ENCODE results near the gene HES6. TPM values are rescaled to one million over a fixed set of nuclear protein-coding genes. Genes with fewer than 3 reads are reported as not detected.

HES6 gene
- total and polyA plus RNA-seq, 10 of the 15 experiments (the other 5 are each of a cell fraction or from before 2014, with no cell fraction given): 0.11 to 1.7 (median 0.83) TPM

DNA sequence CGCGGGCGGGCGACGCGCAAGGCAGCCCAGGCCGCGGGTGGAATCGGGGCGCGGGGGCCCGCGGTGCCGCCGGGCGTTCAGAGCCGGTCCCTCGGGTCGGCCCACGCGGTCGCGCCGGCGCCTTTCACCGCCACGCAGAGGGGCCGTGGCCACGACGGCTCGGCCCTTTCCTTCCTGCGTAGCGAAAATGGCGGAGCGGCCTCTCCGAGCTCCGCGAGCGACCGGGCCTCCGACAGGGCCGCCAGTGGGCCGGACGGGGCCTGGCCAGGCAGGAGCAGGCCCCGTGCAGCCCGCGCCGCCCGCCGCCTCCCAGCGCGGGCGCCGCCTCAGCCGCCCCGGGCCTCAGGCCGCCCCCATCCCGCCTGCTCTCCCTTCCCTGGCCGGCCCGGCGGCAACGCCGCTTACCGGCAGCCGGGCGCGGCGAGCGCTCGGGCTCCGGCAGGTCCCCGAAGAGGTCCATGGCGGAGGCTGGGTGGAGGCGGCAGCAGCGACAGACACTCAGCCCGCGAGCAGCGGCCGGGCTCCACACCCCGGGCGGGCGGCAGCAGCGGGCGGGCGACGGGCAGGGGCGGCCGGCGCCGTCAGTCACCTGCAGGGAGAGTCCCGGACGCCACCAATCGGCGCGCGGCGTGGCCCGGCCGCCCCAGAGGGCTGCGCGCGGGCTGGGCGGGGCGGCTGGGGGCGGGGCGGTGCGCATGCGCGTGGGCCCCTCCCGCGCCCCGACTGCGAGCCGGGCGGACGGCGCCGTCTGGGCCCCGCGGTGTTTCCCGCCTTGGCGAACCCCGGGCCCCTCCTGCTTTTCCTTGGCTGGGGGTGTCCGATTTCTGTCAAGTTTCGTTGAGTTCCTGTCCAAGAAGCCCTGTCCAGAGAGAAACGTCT, 36.5 kb downstream of the HES6 start, which contains the start of gene ILKAP (continued):
- TF ChIP-seq PAX8 (IDR thresholded peaks at IDR 0.05) (no peak), YY1 (IDR thresholded peaks at IDR 0.05; ENCODE audit: low read depth, low read length) (peak; percentile 89), SP1 (IDR thresholded peaks at IDR 0.05; ENCODE audit: low read depth, low read length) (peak; percentile 28), NFIC (IDR thresholded peaks at IDR 0.05; ENCODE audit: low read depth, low read length) (no peak), SMAD5 (IDR thresholded peaks at IDR 0.05; ENCODE audit: low read depth) (no peak; the same call in 1 of the 2 replicates), POLR2A (IDR thresholded peaks at IDR 0.05; ENCODE audit: low read depth, low read length) (peak; percentile 91), SIN3A (IDR thresholded peaks at IDR 0.05; ENCODE audit: low read depth, low read length) (0 out of 2 replicates have a peak, but pooled peaks have one; percentile 31), FOXK2 (IDR thresholded peaks at IDR 0.05) (no peak), POU2F2 (IDR thresholded peaks at IDR 0.05; ENCODE audit: borderline replicate concordance, low read depth, low read length) (0 out of 3 replicates have a peak, but pooled peaks have one; percentile 11), ESRRA (IDR thresholded peaks at IDR 0.05; ENCODE audit: low read length) (no peak), ZNF217 (IDR thresholded peaks at IDR 0.05) (no peak), SMC3 (IDR thresholded peaks at IDR 0.05; ENCODE audit: borderline replicate concordance, low read length) (no peak)
- TF ChIP-seq, protein P1, sequence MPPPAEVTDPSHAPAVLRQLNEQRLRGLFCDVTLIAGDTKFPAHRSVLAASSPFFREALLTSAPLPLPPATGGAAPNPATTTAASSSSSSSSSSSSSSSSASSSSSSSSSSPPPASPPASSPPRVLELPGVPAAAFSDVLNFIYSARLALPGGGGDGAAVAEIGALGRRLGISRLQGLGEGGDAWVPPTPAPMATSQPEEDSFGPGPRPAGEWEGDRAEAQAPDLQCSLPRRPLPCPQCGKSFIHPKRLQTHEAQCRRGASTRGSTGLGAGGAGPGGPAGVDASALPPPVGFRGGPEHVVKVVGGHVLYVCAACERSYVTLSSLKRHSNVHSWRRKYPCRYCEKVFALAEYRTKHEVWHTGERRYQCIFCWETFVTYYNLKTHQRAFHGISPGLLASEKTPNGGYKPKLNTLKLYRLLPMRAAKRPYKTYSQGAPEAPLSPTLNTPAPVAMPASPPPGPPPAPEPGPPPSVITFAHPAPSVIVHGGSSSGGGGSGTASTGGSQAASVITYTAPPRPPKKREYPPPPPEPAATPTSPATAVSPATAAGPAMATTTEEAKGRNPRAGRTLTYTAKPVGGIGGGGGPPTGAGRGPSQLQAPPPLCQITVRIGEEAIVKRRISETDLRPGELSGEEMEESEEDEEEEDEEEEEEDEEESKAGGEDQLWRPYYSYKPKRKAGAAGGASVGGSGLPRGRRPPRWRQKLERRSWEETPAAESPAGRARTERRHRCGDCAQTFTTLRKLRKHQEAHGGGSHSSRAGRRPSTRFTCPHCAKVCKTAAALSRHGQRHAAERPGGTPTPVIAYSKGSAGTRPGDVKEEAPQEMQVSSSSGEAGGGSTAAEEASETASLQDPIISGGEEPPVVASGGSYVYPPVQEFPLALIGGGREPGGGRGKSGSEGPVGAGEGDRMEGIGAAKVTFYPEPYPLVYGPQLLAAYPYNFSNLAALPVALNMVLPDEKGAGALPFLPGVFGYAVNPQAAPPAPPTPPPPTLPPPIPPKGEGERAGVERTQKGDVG (CRISPR knock-in tag; IDR thresholded peaks at IDR 0.05): no peak
- TF ChIP-seq, protein P2, sequence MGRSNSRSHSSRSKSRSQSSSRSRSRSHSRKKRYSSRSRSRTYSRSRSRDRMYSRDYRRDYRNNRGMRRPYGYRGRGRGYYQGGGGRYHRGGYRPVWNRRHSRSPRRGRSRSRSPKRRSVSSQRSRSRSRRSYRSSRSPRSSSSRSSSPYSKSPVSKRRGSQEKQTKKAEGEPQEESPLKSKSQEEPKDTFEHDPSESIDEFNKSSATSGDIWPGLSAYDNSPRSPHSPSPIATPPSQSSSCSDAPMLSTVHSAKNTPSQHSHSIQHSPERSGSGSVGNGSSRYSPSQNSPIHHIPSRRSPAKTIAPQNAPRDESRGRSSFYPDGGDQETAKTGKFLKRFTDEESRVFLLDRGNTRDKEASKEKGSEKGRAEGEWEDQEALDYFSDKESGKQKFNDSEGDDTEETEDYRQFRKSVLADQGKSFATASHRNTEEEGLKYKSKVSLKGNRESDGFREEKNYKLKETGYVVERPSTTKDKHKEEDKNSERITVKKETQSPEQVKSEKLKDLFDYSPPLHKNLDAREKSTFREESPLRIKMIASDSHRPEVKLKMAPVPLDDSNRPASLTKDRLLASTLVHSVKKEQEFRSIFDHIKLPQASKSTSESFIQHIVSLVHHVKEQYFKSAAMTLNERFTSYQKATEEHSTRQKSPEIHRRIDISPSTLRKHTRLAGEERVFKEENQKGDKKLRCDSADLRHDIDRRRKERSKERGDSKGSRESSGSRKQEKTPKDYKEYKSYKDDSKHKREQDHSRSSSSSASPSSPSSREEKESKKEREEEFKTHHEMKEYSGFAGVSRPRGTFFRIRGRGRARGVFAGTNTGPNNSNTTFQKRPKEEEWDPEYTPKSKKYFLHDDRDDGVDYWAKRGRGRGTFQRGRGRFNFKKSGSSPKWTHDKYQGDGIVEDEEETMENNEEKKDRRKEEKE (IDR thresholded peaks at IDR 0.05): 0 out of 2 replicates have a peak, but pooled peaks have one; percentile 35
- TF ChIP-seq, protein P3, sequence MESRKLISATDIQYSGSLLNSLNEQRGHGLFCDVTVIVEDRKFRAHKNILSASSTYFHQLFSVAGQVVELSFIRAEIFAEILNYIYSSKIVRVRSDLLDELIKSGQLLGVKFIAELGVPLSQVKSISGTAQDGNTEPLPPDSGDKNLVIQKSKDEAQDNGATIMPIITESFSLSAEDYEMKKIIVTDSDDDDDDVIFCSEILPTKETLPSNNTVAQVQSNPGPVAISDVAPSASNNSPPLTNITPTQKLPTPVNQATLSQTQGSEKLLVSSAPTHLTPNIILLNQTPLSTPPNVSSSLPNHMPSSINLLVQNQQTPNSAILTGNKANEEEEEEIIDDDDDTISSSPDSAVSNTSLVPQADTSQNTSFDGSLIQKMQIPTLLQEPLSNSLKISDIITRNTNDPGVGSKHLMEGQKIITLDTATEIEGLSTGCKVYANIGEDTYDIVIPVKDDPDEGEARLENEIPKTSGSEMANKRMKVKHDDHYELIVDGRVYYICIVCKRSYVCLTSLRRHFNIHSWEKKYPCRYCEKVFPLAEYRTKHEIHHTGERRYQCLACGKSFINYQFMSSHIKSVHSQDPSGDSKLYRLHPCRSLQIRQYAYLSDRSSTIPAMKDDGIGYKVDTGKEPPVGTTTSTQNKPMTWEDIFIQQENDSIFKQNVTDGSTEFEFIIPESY (IDR thresholded peaks at IDR 0.05): no peak
- TF ChIP-seq, protein P4, sequence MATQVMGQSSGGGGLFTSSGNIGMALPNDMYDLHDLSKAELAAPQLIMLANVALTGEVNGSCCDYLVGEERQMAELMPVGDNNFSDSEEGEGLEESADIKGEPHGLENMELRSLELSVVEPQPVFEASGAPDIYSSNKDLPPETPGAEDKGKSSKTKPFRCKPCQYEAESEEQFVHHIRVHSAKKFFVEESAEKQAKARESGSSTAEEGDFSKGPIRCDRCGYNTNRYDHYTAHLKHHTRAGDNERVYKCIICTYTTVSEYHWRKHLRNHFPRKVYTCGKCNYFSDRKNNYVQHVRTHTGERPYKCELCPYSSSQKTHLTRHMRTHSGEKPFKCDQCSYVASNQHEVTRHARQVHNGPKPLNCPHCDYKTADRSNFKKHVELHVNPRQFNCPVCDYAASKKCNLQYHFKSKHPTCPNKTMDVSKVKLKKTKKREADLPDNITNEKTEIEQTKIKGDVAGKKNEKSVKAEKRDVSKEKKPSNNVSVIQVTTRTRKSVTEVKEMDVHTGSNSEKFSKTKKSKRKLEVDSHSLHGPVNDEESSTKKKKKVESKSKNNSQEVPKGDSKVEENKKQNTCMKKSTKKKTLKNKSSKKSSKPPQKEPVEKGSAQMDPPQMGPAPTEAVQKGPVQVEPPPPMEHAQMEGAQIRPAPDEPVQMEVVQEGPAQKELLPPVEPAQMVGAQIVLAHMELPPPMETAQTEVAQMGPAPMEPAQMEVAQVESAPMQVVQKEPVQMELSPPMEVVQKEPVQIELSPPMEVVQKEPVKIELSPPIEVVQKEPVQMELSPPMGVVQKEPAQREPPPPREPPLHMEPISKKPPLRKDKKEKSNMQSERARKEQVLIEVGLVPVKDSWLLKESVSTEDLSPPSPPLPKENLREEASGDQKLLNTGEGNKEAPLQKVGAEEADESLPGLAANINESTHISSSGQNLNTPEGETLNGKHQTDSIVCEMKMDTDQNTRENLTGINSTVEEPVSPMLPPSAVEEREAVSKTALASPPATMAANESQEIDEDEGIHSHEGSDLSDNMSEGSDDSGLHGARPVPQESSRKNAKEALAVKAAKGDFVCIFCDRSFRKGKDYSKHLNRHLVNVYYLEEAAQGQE (IDR thresholded peaks at IDR 0.05; ENCODE audit: low read depth, low read length): no peak
- TF ChIP-seq, protein P5, sequence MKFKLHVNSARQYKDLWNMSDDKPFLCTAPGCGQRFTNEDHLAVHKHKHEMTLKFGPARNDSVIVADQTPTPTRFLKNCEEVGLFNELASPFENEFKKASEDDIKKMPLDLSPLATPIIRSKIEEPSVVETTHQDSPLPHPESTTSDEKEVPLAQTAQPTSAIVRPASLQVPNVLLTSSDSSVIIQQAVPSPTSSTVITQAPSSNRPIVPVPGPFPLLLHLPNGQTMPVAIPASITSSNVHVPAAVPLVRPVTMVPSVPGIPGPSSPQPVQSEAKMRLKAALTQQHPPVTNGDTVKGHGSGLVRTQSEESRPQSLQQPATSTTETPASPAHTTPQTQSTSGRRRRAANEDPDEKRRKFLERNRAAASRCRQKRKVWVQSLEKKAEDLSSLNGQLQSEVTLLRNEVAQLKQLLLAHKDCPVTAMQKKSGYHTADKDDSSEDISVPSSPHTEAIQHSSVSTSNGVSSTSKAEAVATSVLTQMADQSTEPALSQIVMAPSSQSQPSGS (IDR thresholded peaks at IDR 0.05; ENCODE audit: low read length): no peak

Data from GM12878 (cell line).